Astrocyte (in vitro differentiated cells and primary cell): Measurements from ENCODE around the gene AP2B1. TPM values are rescaled to one million over a fixed set of nuclear protein-coding genes. Genes with fewer than 3 reads are reported as not detected.

Experiments used
- DNase-seq: peaks from one replicate; pipeline ENCODE4 v3.0.0-alpha.2; 2010; ENCODE audit warnings: low read depth
- FAIRE-seq: peaks from 2 replicates; lab custom pipeline; 2011; peaks lifted over from hg19 to GRCh38; lab: Jason Lieb, UNC
- H2AFZ ChIP-seq: 2 replicates; pipeline ENCODE4 v1.6.0; 2012; ENCODE audit warnings: low read depth, low read length, inconsistent platforms
- H3K27ac ChIP-seq: 2 replicates; pipeline ENCODE4 v1.5.1; 2011; ENCODE audit warnings: low read depth, low read length, inconsistent platforms
- H3K27me3 ChIP-seq: 2 replicates; pipeline ENCODE4 v1.6.0; 2011; ENCODE audit warnings: low read length, inconsistent platforms; ENCODE audit not compliant: insufficient read depth
- H3K36me3 ChIP-seq: 2 replicates; pipeline ENCODE4 v1.5.1; 2011; ENCODE audit warnings: low read length, inconsistent platforms; ENCODE audit not compliant: insufficient read depth
- H3K4me1 ChIP-seq: 2 replicates; pipeline ENCODE4 v1.5.1; 2011; ENCODE audit warnings: low read length, inconsistent platforms; ENCODE audit not compliant: insufficient read depth
- H3K4me2 ChIP-seq: 2 replicates; pipeline ENCODE4 v1.6.0; 2012; ENCODE audit warnings: low read length, inconsistent platforms
- H3K4me3 ChIP-seq: 2 replicates; pipeline ENCODE4 v1.5.1; 2011; ENCODE audit warnings: low read depth, mild to moderate bottlenecking, low read length, inconsistent platforms; ENCODE audit not compliant: insufficient read depth
- H3K79me2 ChIP-seq: 2 replicates; pipeline ENCODE4 v1.6.0; 2012; ENCODE audit warnings: mild to moderate bottlenecking, low read length, inconsistent platforms; ENCODE audit not compliant: insufficient read depth
- H3K9ac ChIP-seq: 2 replicates; pipeline ENCODE4 v1.6.0; 2012; ENCODE audit warnings: mild to moderate bottlenecking, low read length, inconsistent platforms
- H3K9me3 ChIP-seq: 2 replicates; pipeline ENCODE4 v1.5.1; 2012; ENCODE audit warnings: low read depth, mild to moderate bottlenecking, low read length, inconsistent platforms; ENCODE audit not compliant: insufficient read depth
- H4K20me1 ChIP-seq: 2 replicates; pipeline ENCODE4 v1.6.0; 2012; ENCODE audit warnings: low read length, inconsistent platforms; ENCODE audit not compliant: insufficient read depth
- H3K27ac Mint-ChIP-seq: one replicate; pipeline ENCODE4 v1.8.0; 2021; ENCODE audit warnings: mild to moderate bottlenecking, mixed read lengths; ENCODE audit not compliant: unreplicated experiment
- H3K27me3 Mint-ChIP-seq: one replicate; pipeline ENCODE4 v1.8.0; 2021; ENCODE audit warnings: low read depth, mixed read lengths; ENCODE audit not compliant: unreplicated experiment
- H3K36me3 Mint-ChIP-seq: one replicate; pipeline ENCODE4 v1.8.0; 2021; ENCODE audit warnings: low read depth, mixed read lengths; ENCODE audit not compliant: unreplicated experiment
- H3K4me1 Mint-ChIP-seq: one replicate; pipeline ENCODE4 v1.8.0; 2021; ENCODE audit warnings: low read depth, mixed read lengths; ENCODE audit not compliant: unreplicated experiment
- H3K4me3 Mint-ChIP-seq: one replicate; pipeline ENCODE4 v1.8.0; 2021; ENCODE audit warnings: mild to moderate bottlenecking, moderate library complexity, mixed read lengths; ENCODE audit not compliant: unreplicated experiment
- H3K9me3 Mint-ChIP-seq: one replicate; pipeline ENCODE4 v1.8.0; 2021; ENCODE audit warnings: mild to moderate bottlenecking, mixed read lengths; ENCODE audit not compliant: unreplicated experiment
- EZH2 ChIP-seq: IDR thresholded peaks from 2 replicates; pipeline ENCODE4 v1.6.1; 2012; ENCODE audit warnings: mild to moderate bottlenecking, low read length, inconsistent platforms; ENCODE audit not compliant: insufficient read depth
- total RNA-seq: library from RNA; stranded (reverse); gene quantifications from 2 replicates; pipeline ENCODE4 v1.2.1, GENCODE V29; 2021
- TF ChIP-seq, protein P1 (sequence below): IDR thresholded peaks from 2 replicates; pipeline ENCODE4 v1.5.1; 2011; ENCODE audit warnings: low read depth, mild to moderate bottlenecking, inconsistent platforms, low read length, moderate library complexity; ENCODE audit not compliant: insufficient read depth

The AP2B1 gene
- total RNA-seq, 1 donor from 2014 or later: 313 TPM

DNA sequence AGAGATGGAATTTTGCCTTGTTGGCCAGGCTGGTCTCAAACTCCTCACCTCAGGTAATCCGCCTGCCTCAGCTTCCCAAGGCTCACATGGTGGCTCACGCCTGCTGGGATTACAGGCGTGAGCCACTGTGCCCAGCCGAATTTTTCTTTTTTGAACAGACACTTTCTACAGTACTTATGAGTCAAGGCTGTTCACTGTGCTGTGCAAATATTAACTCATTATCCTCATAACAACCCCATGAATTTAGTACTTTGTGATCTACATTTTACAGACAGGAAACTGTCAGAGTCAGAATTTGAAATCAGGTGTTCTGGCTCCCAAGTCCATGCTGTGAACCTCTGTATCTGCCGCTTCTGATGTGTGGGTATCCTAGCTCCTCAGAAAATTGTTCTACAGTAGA lies 118.6 kb downstream of the AP2B1 start:
- H3K27ac Mint-ChIP-seq: no peak overlapping the region
- Histone ChIP-seq H2AFZ (no peak overlapping the region), H3K79me2 (peaks cover 10% of the 10 kb centered on the region), H3K9me3 (no peaks in the 10 kb centered on the region), H4K20me1 (peaks cover 20% of the 10 kb centered on the region), H3K27me3 (no peaks in the 10 kb centered on the region), H3K36me3 (peaks cover 5% of the 10 kb centered on the region), H3K27ac (no peak overlapping the region), H3K4me3 (no peak overlapping the region), H3K4me2 (no peak overlapping the region), H3K9ac (no peak overlapping the region), H3K4me1 (no peaks in the 10 kb centered on the region)
- FAIRE-seq (no peak), DNase-seq (no peak)
- H3K4me3 Mint-ChIP-seq: no peak overlapping the region
- no peaks in the 10 kb centered on the region for H3K4me1 Mint-ChIP-seq
- H3K9me3 Mint-ChIP-seq: no peaks in the 10 kb centered on the region
- TF ChIP-seq, protein P1, sequence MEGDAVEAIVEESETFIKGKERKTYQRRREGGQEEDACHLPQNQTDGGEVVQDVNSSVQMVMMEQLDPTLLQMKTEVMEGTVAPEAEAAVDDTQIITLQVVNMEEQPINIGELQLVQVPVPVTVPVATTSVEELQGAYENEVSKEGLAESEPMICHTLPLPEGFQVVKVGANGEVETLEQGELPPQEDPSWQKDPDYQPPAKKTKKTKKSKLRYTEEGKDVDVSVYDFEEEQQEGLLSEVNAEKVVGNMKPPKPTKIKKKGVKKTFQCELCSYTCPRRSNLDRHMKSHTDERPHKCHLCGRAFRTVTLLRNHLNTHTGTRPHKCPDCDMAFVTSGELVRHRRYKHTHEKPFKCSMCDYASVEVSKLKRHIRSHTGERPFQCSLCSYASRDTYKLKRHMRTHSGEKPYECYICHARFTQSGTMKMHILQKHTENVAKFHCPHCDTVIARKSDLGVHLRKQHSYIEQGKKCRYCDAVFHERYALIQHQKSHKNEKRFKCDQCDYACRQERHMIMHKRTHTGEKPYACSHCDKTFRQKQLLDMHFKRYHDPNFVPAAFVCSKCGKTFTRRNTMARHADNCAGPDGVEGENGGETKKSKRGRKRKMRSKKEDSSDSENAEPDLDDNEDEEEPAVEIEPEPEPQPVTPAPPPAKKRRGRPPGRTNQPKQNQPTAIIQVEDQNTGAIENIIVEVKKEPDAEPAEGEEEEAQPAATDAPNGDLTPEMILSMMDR: no peak
- TF ChIP-seq EZH2: no peak
- peaks cover 6% of the 10 kb centered on the region for H3K36me3 Mint-ChIP-seq
- H3K27me3 Mint-ChIP-seq: no peaks in the 10 kb centered on the region

DNA sequence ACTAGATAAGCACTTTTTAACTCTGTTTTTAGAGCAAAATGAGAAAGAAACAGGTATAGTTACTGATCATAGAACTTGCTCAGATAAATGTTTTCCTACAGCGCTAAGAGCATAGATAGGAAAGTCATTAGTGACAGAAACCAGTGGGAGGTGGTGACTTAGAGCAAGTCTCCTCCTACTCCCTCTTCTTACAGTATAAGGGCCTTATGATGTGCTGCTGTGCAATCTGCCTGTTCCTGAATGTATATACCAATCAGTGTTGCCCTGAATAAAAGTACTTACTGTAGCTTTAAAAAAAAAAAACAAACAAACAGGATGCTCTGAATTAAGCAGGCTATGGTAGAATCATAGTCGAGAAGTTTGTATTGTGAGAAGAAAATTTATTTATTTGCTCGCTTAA lies 121.0 kb downstream of the AP2B1 start:
- no peak overlapping the region for H3K9ac ChIP-seq
- peaks cover 10% of the 10 kb centered on the region for H4K20me1 ChIP-seq
- peaks cover 6% of the 10 kb centered on the region for H3K79me2 ChIP-seq
- no peak overlapping the region for H3K4me3 ChIP-seq
- peaks cover 6% of the 10 kb centered on the region for H3K36me3 ChIP-seq
- Mint-ChIP-seq H3K27me3 (no peaks in the 10 kb centered on the region), H3K4me3 (no peak overlapping the region), H3K9me3 (no peaks in the 10 kb centered on the region), H3K4me1 (no peaks in the 10 kb centered on the region), H3K27ac (no peak overlapping the region), H3K36me3 (peaks cover 10% of the 10 kb centered on the region)
- TF ChIP-seq EZH2: no peak
- TF ChIP-seq, protein P1: no peak
- H3K27ac ChIP-seq: no peak overlapping the region
- no peaks in the 10 kb centered on the region for H3K9me3 ChIP-seq
- H3K27me3 ChIP-seq: no peaks in the 10 kb centered on the region
- H3K4me1 ChIP-seq: peaks cover 7% of the 10 kb centered on the region
- no peak overlapping the region for H2AFZ ChIP-seq
- H3K4me2 ChIP-seq: no peak overlapping the region
- no peak for FAIRE-seq
- no peak for DNase-seq

DNA sequence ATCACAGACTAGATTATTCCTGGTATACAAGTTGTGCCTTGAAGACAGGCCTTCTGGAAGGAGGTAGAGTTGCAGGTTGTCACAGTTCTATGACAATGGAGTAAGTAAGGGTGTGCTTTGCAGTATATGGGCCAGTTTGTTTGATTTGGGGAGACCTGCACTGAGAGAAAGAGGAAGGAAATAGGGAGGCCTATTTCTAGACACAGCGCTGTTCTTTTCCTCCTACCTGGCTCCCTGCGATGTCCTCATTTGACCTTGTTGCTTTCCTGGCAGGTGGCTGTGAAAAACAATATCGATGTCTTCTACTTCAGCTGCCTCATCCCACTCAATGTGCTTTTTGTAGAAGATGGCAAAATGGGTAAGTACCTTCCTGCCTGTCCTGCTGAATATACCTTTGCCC lies 121.8 kb downstream of the AP2B1 start:
- Mint-ChIP-seq H3K9me3 (no peaks in the 10 kb centered on the region), H3K4me1 (no peaks in the 10 kb centered on the region), H3K4me3 (no peak overlapping the region), H3K27ac (no peak overlapping the region), H3K27me3 (no peaks in the 10 kb centered on the region), H3K36me3 (peaks cover 8% of the 10 kb centered on the region)
- peaks cover 10% of the 10 kb centered on the region for H4K20me1 ChIP-seq
- no peak for DNase-seq
- H3K9me3 ChIP-seq: no peaks in the 10 kb centered on the region
- H3K27me3 ChIP-seq: no peaks in the 10 kb centered on the region
- FAIRE-seq: no peak
- no peak overlapping the region for H2AFZ ChIP-seq
- H3K27ac ChIP-seq: no peak overlapping the region
- TF ChIP-seq, protein P1: no peak
- no peak for TF ChIP-seq EZH2
- H3K79me2 ChIP-seq: peaks cover 4% of the 10 kb centered on the region
- peaks cover 6% of the 10 kb centered on the region for H3K36me3 ChIP-seq
- peaks cover 15% of the 10 kb centered on the region for H3K4me1 ChIP-seq
- no peak overlapping the region for H3K9ac ChIP-seq
- no peak overlapping the region for H3K4me2 ChIP-seq
- H3K4me3 ChIP-seq: no peak overlapping the region
